H1 (cell line): ENCODE data around the gene ECT2L. TPM values are rescaled to one million over a fixed set of nuclear protein-coding genes. Genes with fewer than 3 reads are reported as not detected.

Experiments used
- CTCF ChIA-PET: fragments of 300-600 bp; sonication (Branson Sonifier 250); formaldehyde crosslinking; loops from one replicate; lab custom pipeline; 2021; ENCODE audit not compliant: partially characterized antibody; lab: Charles Lee
- POLR2A ChIA-PET: fragments of 300-600 bp; sonication (Branson Sonifier 250); formaldehyde crosslinking; loops from one replicate; lab custom pipeline; 2021; ENCODE audit warnings: inconsistent platforms; ENCODE audit not compliant: partially characterized antibody; lab: Charles Lee
- DNase-seq, 2 experiments: peaks; one replicate each; pipeline versions ENCODE4 v3.0.0 to v3.0.0-alpha.2; 2010 to 2022; ENCODE audit warnings: low spot score in 2 of 2, low read depth in 1 of 2, mixed read lengths in 1 of 2
- FAIRE-seq: peaks from 2 replicates; lab custom pipeline; 2011; peaks lifted over from hg19 to GRCh38; lab: Jason Lieb, UNC
- H2AFZ ChIP-seq: 2 replicates; pipeline ENCODE4 v1.8.1; 2012; ENCODE audit warnings: low read length, inconsistent platforms
- H2AK5ac ChIP-seq: 2 replicates; pipeline ENCODE4 v1.6.1; 2013; ENCODE audit warnings: low read depth, low read length
- H2BK120ac ChIP-seq: replicated peaks from 2 replicates; pipeline ENCODE3; 2013; ENCODE audit warnings: low read depth, low read length, inconsistent platforms
- H2BK12ac ChIP-seq: 2 replicates; pipeline ENCODE4 v1.6.1; 2013; ENCODE audit warnings: low read depth, low read length
- H2BK15ac ChIP-seq: 2 replicates; pipeline ENCODE4 v1.6.1; 2013; ENCODE audit warnings: low read length
- H2BK20ac ChIP-seq: 2 replicates; pipeline ENCODE4 v1.6.1; 2013; ENCODE audit warnings: low read length
- H2BK5ac ChIP-seq: 2 replicates; pipeline ENCODE4 v1.6.1; 2013; ENCODE audit warnings: low read depth, low read length
- H3K14ac ChIP-seq: 2 replicates; pipeline ENCODE4 v1.6.1; 2013; ENCODE audit warnings: inconsistent platforms; ENCODE audit not compliant: insufficient read length
- H3K18ac ChIP-seq: 2 replicates; pipeline ENCODE4 v1.6.1; 2013; ENCODE audit warnings: low read length; ENCODE audit errors: extremely low read depth
- H3K23ac ChIP-seq: 2 replicates; pipeline ENCODE4 v1.6.1; 2013; ENCODE audit warnings: inconsistent platforms; ENCODE audit not compliant: insufficient read length
- H3K23me2 ChIP-seq: 2 replicates; pipeline ENCODE4 v1.6.1; 2013; ENCODE audit warnings: low read depth, low read length
- H3K27ac ChIP-seq: 2 replicates; pipeline ENCODE4 v1.6.1; 2011; ENCODE audit warnings: low read depth, low read length, inconsistent platforms
- H3K27me3 ChIP-seq, 4 experiments: replicated peaks in 1 of 4; 1 replicate in 1 of 4; 2 replicates in 3 of 4; pipeline versions ENCODE4 v1.6.1 to v1.8.1; 2011 to 2013; ENCODE audit warnings: low read length in 3 of 4, mild to moderate bottlenecking in 3 of 4, inconsistent platforms in 2 of 4, mixed read lengths in 2 of 4, moderate library complexity in 1 of 4; ENCODE audit not compliant: control insufficient read depth in 3 of 4, insufficient read depth in 3 of 4; ENCODE audit errors: extremely low read depth in 1 of 4
- H3K36me3 ChIP-seq, 4 experiments: 2 replicates each; pipeline versions ENCODE4 v1.6.1 to v1.8.1; 2011 to 2013; ENCODE audit warnings: mild to moderate bottlenecking in 4 of 4, low read length in 3 of 4, moderate library complexity in 2 of 4, control low read depth in 1 of 4, inconsistent platforms in 1 of 4; ENCODE audit not compliant: insufficient read depth in 4 of 4, control insufficient read depth in 2 of 4
- H3K4ac ChIP-seq: replicated peaks from 2 replicates; pipeline ENCODE3; 2013; ENCODE audit warnings: low read length, low read depth, mixed read lengths, inconsistent platforms; ENCODE audit not compliant: insufficient read length
- H3K4me1 ChIP-seq, 4 experiments: replicated peaks in 1 of 4; 1 replicate in 1 of 4; 2 replicates in 3 of 4; pipeline versions ENCODE4 v1.6.1 to v1.8.1; 2011 to 2013; ENCODE audit warnings: low read length in 3 of 4, inconsistent platforms in 2 of 4, mixed read lengths in 1 of 4; ENCODE audit not compliant: insufficient read depth in 4 of 4, control insufficient read depth in 3 of 4
- H3K4me2 ChIP-seq, 2 experiments: 2 replicates each; pipeline versions ENCODE4 v1.6.1 to v1.8.1; 2011 to 2013; ENCODE audit warnings: low read depth in 2 of 2, low read length in 2 of 2, control low read depth in 1 of 2, inconsistent platforms in 1 of 2, mild to moderate bottlenecking in 1 of 2; ENCODE audit not compliant: insufficient read depth in 1 of 2
- H3K4me3 ChIP-seq, 4 experiments: fragments of 200-600, 300-600 bp in 1 of 4; sonication (generic), shearing (Covaris generic), sonication (Bioruptor Twin) in 1 of 4; 2 replicates each; pipeline versions ENCODE4 v1.5.1 to v1.8.1; 2011 to 2016; ENCODE audit warnings: low read length in 4 of 4, low read depth in 3 of 4, control low read depth in 2 of 4, inconsistent platforms in 2 of 4, mild to moderate bottlenecking in 2 of 4, mixed read lengths in 1 of 4, moderate library complexity in 1 of 4; ENCODE audit not compliant: insufficient read depth in 2 of 4; ENCODE audit errors: extremely low read depth in 1 of 4
- H3K56ac ChIP-seq: replicated peaks from 2 replicates; pipeline ENCODE3; 2013; ENCODE audit warnings: low read depth, mild to moderate bottlenecking, mixed read lengths, low read length, inconsistent platforms; ENCODE audit not compliant: insufficient read length
- H3K79me1 ChIP-seq: 2 replicates; pipeline ENCODE4 v1.6.1; 2013; ENCODE audit warnings: low read depth, low read length, control low read depth
- H3K79me2 ChIP-seq, 2 experiments: 2 replicates each; pipeline versions ENCODE4 v1.6.1 to v1.8.1; 2012 to 2013; ENCODE audit warnings: low read length in 2 of 2, mild to moderate bottlenecking in 2 of 2, inconsistent platforms in 1 of 2; ENCODE audit not compliant: insufficient read depth in 2 of 2, control insufficient read depth in 1 of 2
- H3K9ac ChIP-seq, 4 experiments: replicated peaks in 1 of 4; 1 replicate in 1 of 4; 2 replicates in 3 of 4; pipeline versions ENCODE4 v1.6.1 to v1.8.1; 2011 to 2013; ENCODE audit warnings: low read depth in 3 of 4, low read length in 3 of 4, control low read depth in 2 of 4, mild to moderate bottlenecking in 2 of 4, moderate library complexity in 2 of 4, inconsistent platforms in 1 of 4; ENCODE audit errors: extremely low read depth in 1 of 4
- H3K9me3 ChIP-seq, 2 experiments: 2 replicates each; pipeline versions ENCODE4 v1.6.1 to v1.8.1; 2012 to 2013; ENCODE audit warnings: mild to moderate bottlenecking in 2 of 2, moderate library complexity in 2 of 2, control low read depth in 1 of 2, inconsistent platforms in 1 of 2, low read depth in 1 of 2, low read length in 1 of 2, mixed read lengths in 1 of 2; ENCODE audit not compliant: insufficient read depth in 2 of 2
- H4K20me1 ChIP-seq, 2 experiments: replicated peaks in 1 of 2; 2 replicates each; pipeline versions ENCODE3 to v1.8.1; 2011 to 2013; ENCODE audit warnings: inconsistent platforms in 2 of 2, low read length in 2 of 2, mild to moderate bottlenecking in 1 of 2; ENCODE audit not compliant: insufficient read depth in 2 of 2, control insufficient read depth in 1 of 2
- H4K5ac ChIP-seq: 2 replicates; pipeline ENCODE4 v1.6.1; 2013; ENCODE audit warnings: low read length, low read depth, mixed read lengths, inconsistent platforms; ENCODE audit not compliant: insufficient read length
- H4K8ac ChIP-seq: 2 replicates; pipeline ENCODE4 v1.8.0; 2013; ENCODE audit warnings: mild to moderate bottlenecking, moderate library complexity, low read length, inconsistent platforms; ENCODE audit not compliant: insufficient read depth; ENCODE audit errors: extremely low read depth
- H4K91ac ChIP-seq: replicated peaks from 2 replicates; pipeline ENCODE3; 2013; ENCODE audit warnings: low read length, mixed read lengths, inconsistent platforms; ENCODE audit not compliant: insufficient read length
- BRCA1 ChIP-seq: IDR thresholded peaks from 2 replicates; pipeline ENCODE4 v1.6.1; 2012; ENCODE audit warnings: low read depth, low read length, improper control_type of control experiment
- CTCF ChIP-seq, 3 experiments: IDR thresholded peaks; 1 replicate in 2 of 3; 2 replicates in 1 of 3; pipeline versions ENCODE4 v1.5.1 to v1.6.1; 2011; ENCODE audit warnings: low read length in 3 of 3, mild to moderate bottlenecking in 3 of 3, inconsistent platforms in 2 of 3, low read depth in 1 of 3, moderate library complexity in 1 of 3; ENCODE audit not compliant: insufficient read depth in 1 of 3; ENCODE audit errors: control extremely low read depth in 1 of 3
- EZH2 ChIP-seq: fragments of 200-600 bp; sonication (generic); IDR thresholded peaks from 2 replicates; pipeline ENCODE4 v1.7.1; 2012; ENCODE audit warnings: low read depth, mild to moderate bottlenecking, moderate library complexity, low read length, inconsistent platforms; ENCODE audit not compliant: severe bottlenecking
- MAFK ChIP-seq: IDR thresholded peaks from 2 replicates; pipeline ENCODE4 v1.6.1; 2012; ENCODE audit warnings: low read depth, mild to moderate bottlenecking, improper control_type of control experiment, low read length
- MAX ChIP-seq: IDR thresholded peaks from 2 replicates; pipeline ENCODE4 v1.6.1; 2012; ENCODE audit warnings: inconsistent platforms
- RAD21 ChIP-seq, 2 experiments: IDR thresholded peaks in 1 of 2; conservative IDR thresholded peaks in 1 of 2; 2 replicates each; pipeline ENCODE4 v1.6.1; 2011; ENCODE audit warnings: low read depth in 2 of 2, low read length in 2 of 2, improper control_type of control experiment in 1 of 2, inconsistent platforms in 1 of 2, mild to moderate bottlenecking in 1 of 2, moderate library complexity in 1 of 2
- SP4 ChIP-seq: IDR thresholded peaks from 2 replicates; pipeline ENCODE4 v1.6.1; 2012; ENCODE audit warnings: low read length, inconsistent platforms
- TEAD4 ChIP-seq: IDR thresholded peaks from 2 replicates; pipeline ENCODE4 v1.6.1; 2012; ENCODE audit warnings: low read depth, low read length, inconsistent platforms, mixed read lengths
- WGBS, 2 experiments: shearing (Covaris generic) in 1 of 2; methylation state at CpG; one replicate each; pipeline versions ENCODE4 v1.1.6 to v1.1.7; 2013 to 2015; ENCODE audit warnings: low lambda C conversion rate in 2 of 2, mixed read lengths in 2 of 2, inconsistent platforms in 1 of 2, low coverage in 1 of 2, missing lambda C conversion rate in 1 of 2; ENCODE audit not compliant: insufficient replicate concordance in 2 of 2, insufficient coverage in 1 of 2, insufficient read length in 1 of 2; ENCODE audit errors: extremely low coverage in 1 of 2, missing lambda C conversion rate in 1 of 2; 5-methylcytosine and 5-hydroxymethylcytosine counted together
- polyA plus RNA-seq, 7 experiments: library from polyadenylated mRNA; depleted of rRNA in 3 of 7; stranded (reverse) in 5 of 7; unstranded in 2 of 7; fragments of >200 nt in 5 of 7; fragments of 200-250 nt in 2 of 7; gene quantifications; 1 replicate in 5 of 7; 2 replicates in 1 of 7; 4 replicates in 1 of 7; pipeline versions ENCODE4 v1.2.1 to v1.2.3, GENCODE V29; 2011 to 2013; ENCODE audit warnings: missing spikeins in 2 of 7, mixed read lengths in 2 of 7
- total RNA-seq: library from RNA; stranded (reverse); fragmentation: NEBNext Ultra II Directional; extraction: Animal tissue kit (Norgen Biotek cat#: 25700); gene quantifications from 2 replicates; pipeline ENCODE4 v1.2.1, GENCODE V29; 2021

ECT2L gene
- total and polyA plus RNA-seq, 2 of the 8 experiments (the other 6 are each of a cell fraction or from before 2014, with no cell fraction given), result not detected

GRCh38 chr6:138800377-138801150 is 4.7 kb downstream of the ECT2L start:
- Histone ChIP-seq H2BK15ac (no peak overlapping the region), H2AK5ac (no peak overlapping the region), H3K9me3 (no peaks in the 10 kb centered on the region), H3K18ac (no peak overlapping the region), H2BK120ac (no peak overlapping the region), H3K4ac (no peak overlapping the region), H3K14ac (no peak overlapping the region), H3K4me1 (no peaks in the 10 kb centered on the region; a peak in 1 of 7 replicates), H2BK12ac (no peak overlapping the region), H4K8ac (no peak overlapping the region), H3K79me2 (no peaks in the 10 kb centered on the region), H3K4me2 (no peak overlapping the region), H2BK20ac (no peak overlapping the region; the same call in 1 of the 2 replicates), H3K23me2 (peaks cover 7% of the 10 kb centered on the region), H3K23ac (no peak overlapping the region), H3K27me3 (no peaks in the 10 kb centered on the region; a peak in 2 of 7 replicates), H4K5ac (no peak overlapping the region), H3K27ac (no peak overlapping the region), H3K4me3 (no peak overlapping the region), H3K79me1 (no peaks in the 10 kb centered on the region), H4K20me1 (no peaks in the 10 kb centered on the region), H3K56ac (no peak overlapping the region), H2BK5ac (no peak overlapping the region), H2AFZ (no peak overlapping the region; the same call in 1 of the 2 replicates), H3K9ac (no peak overlapping the region), H3K36me3 (no peaks in the 10 kb centered on the region), H4K91ac (no peak overlapping the region)
- ChIA-PET POLR2A (interaction anchor here (0.8 kb wide), 1 partner anchor 17 kb away, joined by 4 read pairs; no protein-coding TSS in a partner anchor), CTCF (interaction anchor here (0.6 to 1.0 kb wide), 2 partner anchors 14 to 34 kb away, joined by 3 read pairs; no protein-coding TSS in a partner anchor)
- peak; percentile 42 for FAIRE-seq
- 37% methylated on average over 2 of the region's 2 CpGs; no CpG with 5 or more reads in 1 of the 2 experiments for WGBS, 2 experiments
- peak in 1 of 2 experiments; percentile 29 for DNase-seq
- TF ChIP-seq SP4, result no peak
- TF ChIP-seq RAD21 (IDR thresholded peaks at IDR 0.05 in 1 of 2, conservative IDR thresholded peaks at IDR 0.05 in 1 of 2; ENCODE audit: low read depth in 2 of 2, low read length in 2 of 2), result peak; percentile 59 to 72
- peak; percentile 79 for TF ChIP-seq TEAD4
- no peak for TF ChIP-seq MAFK
- peak; percentile 38 to 69 (median 48) for TF ChIP-seq CTCF (IDR thresholded peaks at IDR 0.05; ENCODE audit: control extremely low read depth in 1 of 3, insufficient read depth in 1 of 3, low read depth in 1 of 3, low read length in 3 of 3)
- TF ChIP-seq EZH2, result no peak
- peak; percentile 49; the same call in 1 of the 2 replicates for TF ChIP-seq MAX
- TF ChIP-seq BRCA1, result no peak
